ENCODE data around the gene OTOP1.
"Not testable (repeated sequence)": the region's sequence is repeated elsewhere in the genome, so short reads cannot be mapped to it uniquely, and the experiment has no call there.

OTOP1 gene

GRCh38 chr4:4164532-4165173 is 62.1 kb downstream of the OTOP1 start:
- not testable (repeated sequence) for DNase-seq (ENCODE audit: low read depth in 1 of 2, low spot score in 1 of 2)

GRCh38 chr4:4162186-4162585 is 64.5 kb downstream of the OTOP1 start:
- not testable (repeated sequence) for DNase-seq (ENCODE audit: low read depth in 1 of 2, low spot score in 1 of 2)

- not testable (repeated sequence) for DNase-seq (ENCODE audit: low read depth in 1 of 2, low spot score in 1 of 2)
Measured at GRCh38 chr4:4160956-4161665, 65.6 kb downstream of the OTOP1 start.

- DNase-seq (ENCODE audit: low read depth in 1 of 2, low spot score in 1 of 2) = peak; percentile 7 to 12
Measured at GRCh38 chr4:4145622-4146021, 81.1 kb downstream of the OTOP1 start.

GRCh38 chr4:4143376-4143775 is 83.4 kb downstream of the OTOP1 start:
- not testable (repeated sequence) for DNase-seq (ENCODE audit: low read depth in 1 of 2, low spot score in 1 of 2)

DNA sequence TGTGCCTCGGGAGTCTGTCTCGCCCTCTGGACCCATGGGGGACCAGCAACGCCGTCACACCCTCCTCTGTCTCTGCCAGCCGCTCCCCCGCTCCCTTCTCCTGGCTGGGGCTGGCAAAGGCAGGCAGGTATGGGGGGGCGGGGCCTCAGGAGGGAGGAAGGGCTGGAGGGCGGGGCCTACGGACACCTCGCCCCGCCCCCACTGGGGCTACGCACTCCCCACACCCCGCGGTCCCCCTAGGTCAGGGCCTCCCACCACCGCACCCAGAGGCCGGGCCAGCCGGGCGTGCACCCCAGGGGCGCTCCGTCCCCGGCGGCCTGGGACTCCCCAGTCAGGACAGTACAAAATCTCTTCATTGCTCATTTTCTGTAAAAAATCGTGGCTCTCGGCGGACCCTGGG is 84.0 kb downstream of the OTOP1 start:
- not testable (repeated sequence) for DNase-seq (ENCODE audit: low read depth in 1 of 2, low spot score in 1 of 2)

DNA sequence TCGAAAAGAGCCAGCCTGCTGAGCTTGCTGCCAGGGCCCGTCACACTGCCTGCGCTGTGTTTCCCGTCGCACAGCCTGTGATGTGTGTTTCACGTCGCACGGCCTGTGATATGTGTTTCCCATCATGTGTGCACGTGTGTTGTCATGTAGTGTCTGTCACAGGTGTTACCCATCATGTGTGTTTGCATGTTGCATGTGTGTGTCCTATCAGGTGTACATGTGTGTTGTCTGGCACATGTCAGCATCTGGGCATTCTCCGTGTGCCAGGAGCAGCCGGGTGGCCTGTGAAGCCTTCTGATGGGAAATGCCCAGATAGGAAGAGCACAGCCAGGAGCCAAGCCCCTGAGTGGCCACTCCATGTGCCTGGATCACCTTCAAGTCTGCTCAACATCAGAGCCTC is 85.5 kb downstream of the OTOP1 start:
- not testable (repeated sequence) for DNase-seq (ENCODE audit: low read depth in 1 of 2, low spot score in 1 of 2)

Data from activated CD4-positive, alpha-beta T cell treated with anti-CD3 and anti-CD28 coated beads, Interleukin-2, amount 50 U/mL, for 24 hours (primary cell).